PC-3 (cell line): Measurements from ENCODE around the gene PNCK.

Experiments
- EZH2 ChIP-seq: fragments of 300-600 bp; sonication (generic); IDR thresholded peaks from one replicate; pipeline ENCODE4 v1.6.1; 2017; ENCODE audit warnings: antibody characterized with exemption, mild to moderate bottlenecking, low read length; ENCODE audit not compliant: unreplicated experiment
- EZH2phosphoT487 ChIP-seq: fragments of 300-600 bp; sonication (generic); IDR thresholded peaks from 2 replicates; pipeline ENCODE4 v1.6.1; 2018; ENCODE audit warnings: mild to moderate bottlenecking, antibody characterized with exemption, low read length, borderline replicate concordance
- TF ChIP-seq, protein P1 (sequence below): fragments of 300-600 bp; sonication (generic); conservative IDR thresholded peaks from 2 replicates; pipeline ENCODE4 v1.5.1; 2017; ENCODE audit warnings: antibody characterized with exemption, low read depth, mild to moderate bottlenecking, low read length

- TF ChIP-seq, protein P1, sequence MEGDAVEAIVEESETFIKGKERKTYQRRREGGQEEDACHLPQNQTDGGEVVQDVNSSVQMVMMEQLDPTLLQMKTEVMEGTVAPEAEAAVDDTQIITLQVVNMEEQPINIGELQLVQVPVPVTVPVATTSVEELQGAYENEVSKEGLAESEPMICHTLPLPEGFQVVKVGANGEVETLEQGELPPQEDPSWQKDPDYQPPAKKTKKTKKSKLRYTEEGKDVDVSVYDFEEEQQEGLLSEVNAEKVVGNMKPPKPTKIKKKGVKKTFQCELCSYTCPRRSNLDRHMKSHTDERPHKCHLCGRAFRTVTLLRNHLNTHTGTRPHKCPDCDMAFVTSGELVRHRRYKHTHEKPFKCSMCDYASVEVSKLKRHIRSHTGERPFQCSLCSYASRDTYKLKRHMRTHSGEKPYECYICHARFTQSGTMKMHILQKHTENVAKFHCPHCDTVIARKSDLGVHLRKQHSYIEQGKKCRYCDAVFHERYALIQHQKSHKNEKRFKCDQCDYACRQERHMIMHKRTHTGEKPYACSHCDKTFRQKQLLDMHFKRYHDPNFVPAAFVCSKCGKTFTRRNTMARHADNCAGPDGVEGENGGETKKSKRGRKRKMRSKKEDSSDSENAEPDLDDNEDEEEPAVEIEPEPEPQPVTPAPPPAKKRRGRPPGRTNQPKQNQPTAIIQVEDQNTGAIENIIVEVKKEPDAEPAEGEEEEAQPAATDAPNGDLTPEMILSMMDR, result no peak
- no peak for TF ChIP-seq EZH2
- TF ChIP-seq EZH2phosphoT487, result no peak
Observed at GRCh38 chrX:153622661-153623309, 50.8 kb downstream of the PNCK start.
